Adrenal gland (tissue), 12 donors: ENCODE data around the gene ZBTB7B. TPM values are rescaled to one million over a fixed set of nuclear protein-coding genes. Genes with fewer than 3 reads are reported as not detected.
A peak's percentile ranks its signal among the peaks of the same experiment; 100 is the strongest.

Experiments
- DNase-seq, 7 donors: peaks; one replicate each; pipeline ENCODE4 v3.0.0-alpha.2; 2019 to 2020
- H3K27ac ChIP-seq, 5 donors: fragments of 200-600 bp; sonication (generic) in 4 of 5; 1 replicate in 3 of 5; 2 replicates in 2 of 5; pipeline versions ENCODE4 v1.5.1 to v1.8.0; 2016 to 2020; ENCODE audit warnings: mild to moderate bottlenecking in 1 of 5
- H3K27me3 ChIP-seq: fragments of 200-600 bp; 2 replicates; pipeline ENCODE4 v1.8.0; 2021
- H3K36me3 ChIP-seq, 2 donors: fragments of 200-600 bp; replicated peaks in 1 of 2; 1 replicate in 1 of 2; 2 replicates in 1 of 2; pipeline versions ENCODE4 v1.5.1 to v1.8.0; 2018 to 2022
- H3K4me1 ChIP-seq, 2 donors: fragments of 200-600 bp; replicated peaks in 1 of 2; 1 replicate in 1 of 2; 2 replicates in 1 of 2; pipeline versions ENCODE4 v1.5.1 to v1.8.0; 2018 to 2021
- H3K4me3 ChIP-seq, 4 donors: fragments of 200-600 bp; sonication (generic) in 3 of 4; one replicate each; pipeline ENCODE4 v1.5.1; 2016 to 2018
- H3K9me3 ChIP-seq, 3 donors: fragments of 200-600 bp; sonication (generic) in 1 of 3; replicated peaks in 1 of 3; 1 replicate in 2 of 3; 2 replicates in 1 of 3; pipeline versions ENCODE4 v1.5.1 to v1.8.0; 2016 to 2021
- POLR2A ChIP-seq, 2 donors: fragments of 450-650 bp; IDR thresholded peaks; one replicate each; pipeline ENCODE4 v1.6.1; 2017; ENCODE audit warnings: antibody characterized with exemption in 2 of 2, mild to moderate bottlenecking in 2 of 2, moderate library complexity in 1 of 2
- WGBS, 4 donors: extraction: QIAGEN DNeasy Blood & Tissue Kit in 2 of 4; methylation state at CpG; one replicate each; pipeline versions ENCODE4 v1.1.5 to v1.1.7; 2013 to 2017; 5-methylcytosine and 5-hydroxymethylcytosine counted together
- intact Hi-C, 2 donors: fragments of 100-400 bp; cut with DNase I; formaldehyde crosslinking; loops; one replicate each; pipeline versions ENCODE4 v1.14.1 to v1.15.0; 2022 to 2023
- polyA plus RNA-seq, 3 donors: library from polyadenylated mRNA; stranded (reverse); fragments of 200-250 nt in 2 of 3; fragments of 350-450 nt in 1 of 3; fragmentation: Illumina TruSeq in 1 of 3; extraction: RNeasy Lipid Tissue Mini Kit (QIAGEN cat#74804) in 1 of 3; gene quantifications; one replicate each; pipeline ENCODE4 v1.2.3, GENCODE V29; 2013 to 2014
- total RNA-seq, 9 donors: library from RNA; depleted of rRNA in 4 of 9; stranded (reverse); fragments of >200 nt in 4 of 9; fragments of 120-200 nt in 1 of 9; fragmentation: NEBNext Ultra II Directional in 1 of 9; extraction: Animal tissue kit (Norgen Biotek cat#: 25700) in 1 of 9; gene quantifications; one replicate each; pipeline versions ENCODE4 v1.1.0 to v1.2.4, GENCODE V29; 2013 to 2023
- TF ChIP-seq, protein P1 (sequence below), 6 experiments: fragments of 450-650 bp in 4 of 6; fragments of 200-600 bp in 2 of 6; sonication (generic) in 1 of 6; IDR thresholded peaks; 1 replicate in 5 of 6; 2 replicates in 1 of 6; pipeline versions ENCODE4 v1.5.1 to v1.8.0; 2016 to 2021; ENCODE audit warnings: antibody characterized with exemption in 6 of 6, mild to moderate bottlenecking in 2 of 6, moderate library complexity in 1 of 6
- donor health status: healthy with polysubstance abuse.
- donor health status: Bipolar disorder and iron deficiency.
- donor health status: DM: yes; HTN: yes; CAD: no.
- donor health status: DM: no; HTN: no; CAD: no.
- donor health status: DM: no; HTN: no; CAD: no.
- donor health status: DM: yes; HTN: yes; CAD: no.

Gene ZBTB7B
- total and polyA plus RNA-seq, 12 donors: 22.4 to 126 (median 75.9) TPM

DNA sequence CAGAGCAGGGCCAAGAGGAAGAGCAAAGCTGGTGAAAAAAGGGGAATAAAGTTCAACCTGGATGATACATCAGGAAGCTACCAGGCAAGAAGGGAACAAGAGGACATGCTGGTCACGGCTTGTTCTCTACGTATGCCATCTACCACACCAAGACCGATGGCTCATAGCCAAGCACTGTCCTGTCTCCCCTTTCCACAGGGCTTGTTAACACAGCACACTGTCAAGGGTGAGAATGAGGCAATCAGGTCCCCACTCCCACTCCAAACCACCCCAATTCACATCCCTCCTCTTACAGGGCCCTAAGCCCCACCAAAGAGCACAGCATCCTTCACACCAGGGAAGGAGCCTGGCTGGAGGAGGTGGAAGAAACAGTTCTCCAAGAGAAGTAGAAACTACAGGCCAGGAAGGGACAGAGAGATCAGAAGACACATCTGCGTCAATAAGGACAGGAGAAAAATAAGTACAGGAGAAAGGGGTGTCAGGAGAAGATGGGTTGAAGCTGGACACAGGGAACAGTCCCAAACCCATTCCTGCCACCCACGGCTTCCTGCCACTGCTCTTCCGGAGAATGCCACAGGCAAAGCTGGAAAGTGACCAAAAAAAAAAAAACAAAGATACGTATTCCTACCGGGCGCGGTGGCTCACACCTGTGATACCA lies 31.1 kb upstream of the ZBTB7B start:
- 23 to 41% (median 35%) methylated on average over 9 to 10 of the region's 10 CpGs for WGBS, 4 donors
- H3K27ac ChIP-seq: peak overlapping the region; percentile 93 to 100 (median 99)
- TF ChIP-seq, protein P1, sequence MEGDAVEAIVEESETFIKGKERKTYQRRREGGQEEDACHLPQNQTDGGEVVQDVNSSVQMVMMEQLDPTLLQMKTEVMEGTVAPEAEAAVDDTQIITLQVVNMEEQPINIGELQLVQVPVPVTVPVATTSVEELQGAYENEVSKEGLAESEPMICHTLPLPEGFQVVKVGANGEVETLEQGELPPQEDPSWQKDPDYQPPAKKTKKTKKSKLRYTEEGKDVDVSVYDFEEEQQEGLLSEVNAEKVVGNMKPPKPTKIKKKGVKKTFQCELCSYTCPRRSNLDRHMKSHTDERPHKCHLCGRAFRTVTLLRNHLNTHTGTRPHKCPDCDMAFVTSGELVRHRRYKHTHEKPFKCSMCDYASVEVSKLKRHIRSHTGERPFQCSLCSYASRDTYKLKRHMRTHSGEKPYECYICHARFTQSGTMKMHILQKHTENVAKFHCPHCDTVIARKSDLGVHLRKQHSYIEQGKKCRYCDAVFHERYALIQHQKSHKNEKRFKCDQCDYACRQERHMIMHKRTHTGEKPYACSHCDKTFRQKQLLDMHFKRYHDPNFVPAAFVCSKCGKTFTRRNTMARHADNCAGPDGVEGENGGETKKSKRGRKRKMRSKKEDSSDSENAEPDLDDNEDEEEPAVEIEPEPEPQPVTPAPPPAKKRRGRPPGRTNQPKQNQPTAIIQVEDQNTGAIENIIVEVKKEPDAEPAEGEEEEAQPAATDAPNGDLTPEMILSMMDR (IDR thresholded peaks at IDR 0.05): no peak
- TF ChIP-seq POLR2A (IDR thresholded peaks at IDR 0.05): no peak
- peaks cover 39 to 58% of the 10 kb centered on the region in 2 donors for H3K4me1 ChIP-seq
- DNase-seq: peak; percentile 54 to 89 (median 69)
- H3K4me3 ChIP-seq: peak overlapping the region in 1 of 4 donors; percentile 75
- intact Hi-C loops: no loop called here
- H3K27me3 ChIP-seq: no peaks in the 10 kb centered on the region
- no peaks in the 10 kb centered on the region for H3K9me3 ChIP-seq
- H3K36me3 ChIP-seq: peaks cover 0 to 19% of the 10 kb centered on the region in 2 donors

DNA sequence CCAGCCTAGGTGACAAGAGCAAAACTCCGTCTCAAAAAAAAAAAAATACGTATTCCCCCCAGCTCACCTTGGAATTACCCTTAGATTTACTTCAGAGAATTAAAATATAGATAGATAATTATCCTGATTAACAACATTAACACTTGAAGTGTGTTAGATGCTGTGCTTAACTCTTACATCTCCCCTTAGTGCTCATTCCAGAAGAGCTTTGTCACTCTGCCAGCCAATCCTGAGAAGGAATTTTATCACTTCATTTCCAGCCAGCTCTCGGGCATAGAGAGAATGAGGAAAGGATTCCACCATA lies 30.4 kb upstream of the ZBTB7B start:
- no peaks in the 10 kb centered on the region for H3K9me3 ChIP-seq
- H3K36me3 ChIP-seq: peaks cover 0 to 12% of the 10 kb centered on the region in 2 donors
- H3K4me3 ChIP-seq: peak overlapping the region in 1 of 4 donors; percentile 75
- 54 to 74% (median 58%) methylated on average over 3 of the region's 3 CpGs for WGBS, 4 donors
- H3K27me3 ChIP-seq: no peaks in the 10 kb centered on the region
- H3K4me1 ChIP-seq: peaks cover 39 to 62% of the 10 kb centered on the region in 2 donors
- intact Hi-C loops: no loop called here
- TF ChIP-seq POLR2A (IDR thresholded peaks at IDR 0.05): no peak
- TF ChIP-seq, protein P1 (IDR thresholded peaks at IDR 0.05): no peak
- DNase-seq: no peak
- peak overlapping the region; percentile 93 to 100 (median 99) for H3K27ac ChIP-seq

DNA sequence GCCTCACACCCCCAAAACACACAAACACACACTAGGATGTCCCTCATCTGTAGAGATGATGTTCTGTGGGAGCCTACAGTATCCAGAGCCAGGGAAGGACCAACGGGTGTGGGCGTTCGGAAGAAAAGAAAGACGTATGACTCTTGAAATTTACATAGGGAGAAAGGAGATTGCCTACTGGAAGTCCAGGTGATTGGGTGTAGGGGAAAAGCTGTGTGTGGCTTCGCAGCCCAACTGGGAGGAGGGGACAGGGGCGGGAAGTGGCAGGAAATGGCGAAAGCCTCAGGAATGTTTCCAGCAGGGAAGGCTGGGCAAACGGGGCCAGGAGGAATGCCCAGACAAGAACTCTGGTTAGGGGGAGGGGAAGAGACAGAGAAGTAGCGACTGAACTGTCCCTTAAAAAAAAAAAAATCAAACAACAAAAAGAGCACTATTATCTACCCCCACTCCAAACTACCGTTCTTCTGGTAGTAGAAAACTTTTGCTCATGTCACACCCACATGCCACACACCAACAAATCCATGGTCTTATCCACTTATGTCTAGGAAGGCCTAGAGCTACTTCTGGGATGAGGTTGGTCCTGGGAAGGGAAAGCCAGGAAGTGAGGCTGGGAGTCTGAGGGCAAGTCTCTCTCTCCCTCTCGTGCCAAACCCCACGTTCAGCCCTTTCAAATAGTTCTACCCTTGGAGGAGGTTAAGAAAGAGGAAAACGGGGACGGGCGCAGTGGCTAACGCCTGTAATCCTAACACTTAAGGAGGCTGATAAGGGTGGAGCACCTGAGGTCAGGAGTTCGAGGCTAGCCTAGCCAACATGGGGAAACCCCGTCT lies 29.9 kb upstream of the ZBTB7B start:
- WGBS, 4 donors: 14 to 20% (median 18%) methylated on average over 17 to 18 of the region's 18 CpGs
- intact Hi-C loops: no loop called here
- peak; percentile 75 to 94 (median 93) for DNase-seq

More for the DNA sequence above, 29.9 kb upstream of the ZBTB7B start:
- Histone ChIP-seq H3K9me3 (no peaks in the 10 kb centered on the region), H3K27me3 (no peaks in the 10 kb centered on the region), H3K36me3 (peaks cover 0 to 7% of the 10 kb centered on the region in 2 donors), H3K4me1 (peaks cover 39 to 62% of the 10 kb centered on the region in 2 donors), H3K27ac (peak overlapping the region; percentile 93 to 100 (median 99)), H3K4me3 (peak overlapping the region in 1 of 4 donors; percentile 75)
- TF ChIP-seq POLR2A (IDR thresholded peaks at IDR 0.05): peak; percentile 42 to 77
- TF ChIP-seq, protein P1 (IDR thresholded peaks at IDR 0.05): no peak
